Hepatocyte (in vitro differentiated cells): ENCODE measurements around the gene HEXD.

Experiments used
- CTCF ChIP-seq: fragments of 200-600 bp; sonication (generic); IDR thresholded peaks from 2 replicates; pipeline ENCODE4 v1.5.1; 2016; ENCODE audit warnings: antibody characterized with exemption, mild to moderate bottlenecking; ENCODE audit not compliant: poor library complexity
- EZH2 ChIP-seq: fragments of 200-600 bp; sonication (generic); IDR thresholded peaks from 2 replicates; pipeline ENCODE4 v1.6.1; 2016; ENCODE audit warnings: antibody characterized with exemption, mild to moderate bottlenecking, borderline replicate concordance
- EZH2phosphoT487 ChIP-seq: fragments of 200-600 bp; sonication (generic); IDR thresholded peaks from one replicate; pipeline ENCODE4 v1.6.1; 2018; ENCODE audit warnings: antibody characterized with exemption, mild to moderate bottlenecking, low read depth, moderate library complexity; ENCODE audit not compliant: unreplicated experiment, severe bottlenecking

GRCh38 chr17:82474223-82475010, 56.3 kb downstream of the HEXD start:
- TF ChIP-seq CTCF (no peak), EZH2phosphoT487 (no peak), EZH2 (no peak)
